ENCODE measurements around the gene MOV10L1. TPM values are rescaled to one million over a fixed set of nuclear protein-coding genes. Genes with fewer than 3 reads are reported as not detected.

Gene MOV10L1
- total and polyA plus RNA-seq, 9 of the 15 experiments (the other 6 are each of a cell fraction or from before 2014, with no cell fraction given), result 0.06 to 0.43 (median 0.15) TPM

GRCh38 chr22:50059881-50060262, 29.9 kb upstream of the MOV10L1 start:
- in situ Hi-C loops (cut with MboI), result no loop called here
- ATAC-seq (no peak), FAIRE-seq (no peak), DNase-seq (ENCODE audit: extremely low read depth in 1 of 4, low spot score in 3 of 4) (no peak)
- H3K4me1 ChIP-seq (replicated peaks in 1 of 2; ENCODE audit: control insufficient read depth in 2 of 2, insufficient read depth in 2 of 2, low read length in 2 of 2), result peaks cover 0 to 39% of the 10 kb centered on the region in 2 experiments; a peak in 4 of 5 replicates
- no TSS peak for BruUV-seq (replicated peaks)
- TF ChIP-seq ATF2 (CRISPR knock-in tag; IDR thresholded peaks at IDR 0.05) (no peak), ATF7 (IDR thresholded peaks at IDR 0.05) (no peak), CHD4 (IDR thresholded peaks at IDR 0.05; ENCODE audit: insufficient read depth, insufficient replicate concordance, low read depth, low read length, poor library complexity, severe bottlenecking) (no peak), FOSL1 (tag; conservative IDR thresholded peaks at IDR 0.05) (no peak), RNF219 (CRISPR knock-in tag; IDR thresholded peaks at IDR 0.05) (no peak), MAFG (tag; conservative IDR thresholded peaks at IDR 0.05) (no peak), RBM22 (IDR thresholded peaks at IDR 0.05; ENCODE audit: low read depth, low read length, poor library complexity, severe bottlenecking) (no peak), SAFB (IDR thresholded peaks at IDR 0.05; ENCODE audit: borderline replicate concordance, low read depth, low read length) (no peak), FOXK1 (CRISPR knock-in tag; IDR thresholded peaks at IDR 0.05; ENCODE audit: borderline replicate concordance) (no peak), C11orf30 (IDR thresholded peaks at IDR 0.05; ENCODE audit: low read depth) (no peak), RBFOX2 (IDR thresholded peaks at IDR 0.05; ENCODE audit: low read depth, low read length) (no peak), ZKSCAN8 (CRISPR knock-in tag; IDR thresholded peaks at IDR 0.05) (no peak), GATAD2A (IDR thresholded peaks at IDR 0.05) (no peak), GATA2 (CRISPR knock-in tag; IDR thresholded peaks at IDR 0.05) (no peak), MAFF (IDR thresholded peaks at IDR 0.05; ENCODE audit: low read length) (no peak), CAMTA2 (CRISPR knock-in tag; conservative IDR thresholded peaks at IDR 0.05) (no peak)
- TF ChIP-seq, protein P1, sequence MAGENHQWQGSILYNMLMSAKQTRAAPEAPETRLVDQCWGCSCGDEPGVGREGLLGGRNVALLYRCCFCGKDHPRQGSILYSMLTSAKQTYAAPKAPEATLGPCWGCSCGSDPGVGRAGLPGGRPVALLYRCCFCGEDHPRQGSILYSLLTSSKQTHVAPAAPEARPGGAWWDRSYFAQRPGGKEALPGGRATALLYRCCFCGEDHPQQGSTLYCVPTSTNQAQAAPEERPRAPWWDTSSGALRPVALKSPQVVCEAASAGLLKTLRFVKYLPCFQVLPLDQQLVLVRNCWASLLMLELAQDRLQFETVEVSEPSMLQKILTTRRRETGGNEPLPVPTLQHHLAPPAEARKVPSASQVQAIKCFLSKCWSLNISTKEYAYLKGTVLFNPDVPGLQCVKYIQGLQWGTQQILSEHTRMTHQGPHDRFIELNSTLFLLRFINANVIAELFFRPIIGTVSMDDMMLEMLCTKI (IDR thresholded peaks at IDR 0.05; ENCODE audit: partially characterized antibody), result no peak
- no peaks in the 10 kb centered on the region for H3K9me1 ChIP-seq (ENCODE audit: control insufficient read depth, insufficient read depth, low read length)
- H3K27ac ChIP-seq (ENCODE audit: extremely low read depth, low read depth, low read length), result no peak overlapping the region
- H4K20me1 ChIP-seq (replicated peaks; ENCODE audit: control insufficient read depth, insufficient read depth, low read length), result no peaks in the 10 kb centered on the region
- no peak overlapping the region for H2AFZ ChIP-seq (ENCODE audit: low read depth, low read length)
- H3K9ac ChIP-seq (ENCODE audit: insufficient read depth in 1 of 2, low read depth in 2 of 2, low read length in 2 of 2), result no peak overlapping the region
- no peak overlapping the region for H3K4me3 ChIP-seq
- POLR2A ChIA-PET, result interaction anchor here (0.7 to 1.1 kb wide), 2 partner anchors 9 to 93 kb away, joined by 3 read pairs; no protein-coding TSS in a partner anchor
- intact Hi-C loops (cut with micrococcal nuclease), result no loop called here
- no peaks in the 10 kb centered on the region for H3K79me2 ChIP-seq (ENCODE audit: control insufficient read depth, insufficient read depth, low read length)
- H3K27me3 ChIP-seq (ENCODE audit: control insufficient read depth in 2 of 2, insufficient read depth in 2 of 2, low read length in 2 of 2), result peaks cover 5 to 9% of the 10 kb centered on the region in 2 experiments; a peak in 2 of 5 replicates
- no peaks in the 10 kb centered on the region for H3K9me3 ChIP-seq (replicated peaks; ENCODE audit: control insufficient read depth, insufficient read depth, low read depth, low read length)
- H3K36me3 ChIP-seq (ENCODE audit: control insufficient read depth, insufficient read depth, low read length), result no peaks in the 10 kb centered on the region
- CTCF ChIA-PET (ENCODE audit: low intra/inter-chr PET ratio), result no interaction called here
- WGBS (ENCODE audit: insufficient coverage, low coverage, missing lambda C conversion rate), result 61% methylated on average over 7 of the region's 7 CpGs
- no peak overlapping the region for H3K4me2 ChIP-seq (ENCODE audit: insufficient read depth, low read length)

All from K562 (cell line).